ENCODE measurements around the gene BAD.

GRCh38 chr11:64258946-64259532 lies 25.4 kb downstream of the BAD start:
- TF ChIP-seq CTCF (IDR thresholded peaks at IDR 0.05; ENCODE audit: low read length) (no peak), EZH2 (optimal IDR thresholded peaks at IDR 0.05; ENCODE audit: low read depth, low read length) (no peak), EZH2phosphoT487 (IDR thresholded peaks at IDR 0.05; ENCODE audit: low read length) (no peak)

Measured in MM.1S (cell line).